Measurements from ENCODE around the gene ETS2. TPM values are rescaled to one million over a fixed set of nuclear protein-coding genes. Genes with fewer than 3 reads are reported as not detected.

ETS2 gene
- total and polyA plus RNA-seq, 2 of the 8 experiments (the other 6 are each of a cell fraction or from before 2014, with no cell fraction given): 11.0 to 45.1 TPM

DNA sequence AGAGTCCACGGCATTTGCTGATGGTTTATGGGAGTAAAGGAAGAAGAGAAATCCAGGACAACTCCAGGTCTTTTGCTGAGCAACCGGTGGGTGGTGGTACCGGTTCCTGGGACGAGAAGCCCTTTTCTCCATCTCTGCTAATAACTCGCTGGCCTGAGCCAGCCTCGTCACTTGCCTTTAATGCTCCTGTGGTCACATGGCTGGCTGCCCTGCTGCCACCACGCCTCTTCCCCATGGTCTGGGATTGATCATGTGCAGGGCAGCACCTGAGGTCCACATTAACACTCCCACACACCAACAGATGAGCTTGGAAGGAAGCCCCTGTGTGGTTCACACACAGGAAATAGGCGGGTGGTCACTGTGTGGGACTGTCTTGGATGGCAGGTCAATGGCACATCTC, 10.3 kb upstream of the ETS2 start (continued):
- TF ChIP-seq FOSL1 (IDR thresholded peaks at IDR 0.05; ENCODE audit: insufficient read depth, low read depth, low read length): no peak
- TF ChIP-seq EGR1 (IDR thresholded peaks at IDR 0.05; ENCODE audit: borderline replicate concordance, low read depth, low read length): no peak
